HG02678 (cell line): ENCODE results near the gene ASCL2.

Experiments
- ATAC-seq: cut with Tn5 transposase; IDR thresholded peaks from one replicate; pipeline ENCODE4 v1.9.1; 2021; ENCODE audit warnings: mild to moderate bottlenecking, moderate library complexity; ENCODE audit not compliant: unreplicated experiment

ASCL2 gene, protein sequence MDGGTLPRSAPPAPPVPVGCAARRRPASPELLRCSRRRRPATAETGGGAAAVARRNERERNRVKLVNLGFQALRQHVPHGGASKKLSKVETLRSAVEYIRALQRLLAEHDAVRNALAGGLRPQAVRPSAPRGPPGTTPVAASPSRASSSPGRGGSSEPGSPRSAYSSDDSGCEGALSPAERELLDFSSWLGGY

DNA sequence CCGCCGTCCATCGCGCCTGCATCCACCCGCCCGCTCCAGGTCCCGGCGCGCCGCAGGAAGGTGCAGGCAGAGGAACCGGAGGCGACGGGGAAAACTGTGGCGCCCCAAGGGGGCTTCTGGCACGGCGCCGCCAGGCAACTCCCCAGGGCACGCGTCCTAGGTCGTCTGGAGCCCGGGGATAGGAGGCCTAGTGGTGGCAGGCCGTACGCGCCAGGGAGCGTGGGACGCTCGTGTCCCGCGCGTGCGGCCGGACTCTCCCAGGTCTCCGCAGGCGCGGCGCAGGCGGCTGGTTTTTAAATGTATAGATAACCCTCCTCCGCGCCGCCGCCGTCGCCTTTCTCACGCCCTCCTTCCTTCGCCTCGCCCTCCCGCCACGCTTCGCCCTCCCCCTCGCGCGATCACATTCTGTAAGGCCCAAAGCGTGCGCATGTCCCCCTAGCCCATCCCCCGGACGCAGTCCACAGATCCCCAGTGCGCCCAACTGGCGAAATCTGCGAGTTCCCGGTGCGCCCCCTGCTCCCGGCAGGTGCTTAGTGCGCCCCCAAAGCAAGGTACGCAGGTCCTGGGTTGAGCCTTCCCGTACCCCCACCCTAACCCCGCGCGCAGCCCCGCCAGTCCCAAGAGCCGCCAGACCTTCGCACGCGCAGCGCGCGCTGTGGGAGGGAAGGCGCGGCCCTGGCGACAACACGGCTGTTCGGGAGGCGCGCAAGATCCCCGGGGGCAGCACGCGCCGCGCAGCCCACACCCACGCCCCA is at the start of gene ASCL2:
TSS of gene ASCL2 (minus strand) at position 267 of the 755 bp plus-strand sequence. CDS start at position 11, 256 bp downstream.
- no peak for ATAC-seq

DNA sequence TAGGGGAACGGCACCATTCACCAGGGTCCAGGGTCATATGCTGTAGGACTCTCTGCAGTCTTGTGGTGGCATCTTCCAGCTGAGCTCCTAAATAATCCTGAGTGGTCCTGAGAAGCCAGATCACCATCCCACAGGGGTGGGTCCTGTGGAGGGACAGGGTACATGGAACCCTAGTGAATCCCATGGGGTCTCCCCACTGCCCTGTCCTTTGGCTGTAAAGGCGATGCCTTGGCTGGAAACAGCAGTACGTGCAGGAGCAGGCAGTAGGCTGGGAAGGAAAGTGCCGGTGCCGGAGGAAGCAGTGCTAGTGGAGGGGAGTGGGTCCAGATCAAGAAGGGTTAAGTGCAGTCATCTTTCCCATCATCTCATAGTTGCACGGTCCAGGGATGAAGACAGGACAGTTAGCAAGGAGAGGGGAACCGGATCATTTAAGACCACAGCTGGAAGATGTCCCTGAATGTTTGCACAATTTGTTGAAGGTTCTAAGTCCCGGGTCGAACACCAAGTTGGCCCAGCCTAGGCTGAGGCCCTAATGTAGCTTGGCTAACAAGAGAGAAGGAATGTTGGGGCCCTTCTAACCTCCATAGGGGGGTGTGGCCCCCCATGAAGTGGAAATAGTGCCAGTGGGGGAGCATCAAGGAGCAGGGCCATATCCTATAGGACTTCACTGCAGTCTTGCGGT is 49.5 kb upstream of the ASCL2 start:
- ATAC-seq: no peak

DNA sequence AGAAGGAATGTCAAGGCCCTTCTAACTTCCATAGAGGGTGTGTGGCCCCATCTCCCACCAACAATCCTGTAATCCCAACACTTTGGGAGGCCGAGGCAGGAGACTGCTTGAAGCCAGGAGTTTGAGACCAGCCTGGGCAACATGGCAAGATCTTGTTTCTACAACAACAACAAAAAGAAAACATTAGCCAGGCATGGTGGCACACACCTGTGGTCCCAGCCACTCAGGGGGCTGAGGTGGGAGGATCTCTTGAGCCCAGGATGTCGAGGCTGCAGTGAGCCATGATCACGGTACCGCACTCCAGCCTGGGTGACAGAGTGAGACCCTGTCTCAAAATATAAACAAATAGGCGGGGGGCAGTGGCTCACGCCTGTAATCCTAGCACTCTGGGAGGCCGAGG is 48.3 kb upstream of the ASCL2 start:
- no peak for ATAC-seq

DNA sequence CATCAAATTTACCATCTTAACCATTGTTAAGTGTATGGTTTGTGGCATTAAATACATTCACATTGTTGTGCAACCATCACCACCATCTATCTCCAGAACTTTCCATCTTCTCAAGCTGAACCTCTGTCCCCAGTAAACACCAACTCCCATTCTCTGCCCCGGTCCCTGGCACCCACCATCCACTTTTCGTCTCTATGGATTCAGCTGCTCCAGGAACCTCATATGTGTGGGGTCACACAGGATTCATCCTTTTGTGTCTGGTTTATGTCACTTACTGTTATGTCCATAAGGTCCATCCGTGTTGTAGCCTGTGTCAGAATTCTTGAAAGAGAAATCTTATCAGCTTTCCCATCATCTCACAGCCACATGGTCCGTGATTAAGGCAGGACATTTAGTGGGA is 47.7 kb upstream of the ASCL2 start:
- no peak for ATAC-seq

DNA sequence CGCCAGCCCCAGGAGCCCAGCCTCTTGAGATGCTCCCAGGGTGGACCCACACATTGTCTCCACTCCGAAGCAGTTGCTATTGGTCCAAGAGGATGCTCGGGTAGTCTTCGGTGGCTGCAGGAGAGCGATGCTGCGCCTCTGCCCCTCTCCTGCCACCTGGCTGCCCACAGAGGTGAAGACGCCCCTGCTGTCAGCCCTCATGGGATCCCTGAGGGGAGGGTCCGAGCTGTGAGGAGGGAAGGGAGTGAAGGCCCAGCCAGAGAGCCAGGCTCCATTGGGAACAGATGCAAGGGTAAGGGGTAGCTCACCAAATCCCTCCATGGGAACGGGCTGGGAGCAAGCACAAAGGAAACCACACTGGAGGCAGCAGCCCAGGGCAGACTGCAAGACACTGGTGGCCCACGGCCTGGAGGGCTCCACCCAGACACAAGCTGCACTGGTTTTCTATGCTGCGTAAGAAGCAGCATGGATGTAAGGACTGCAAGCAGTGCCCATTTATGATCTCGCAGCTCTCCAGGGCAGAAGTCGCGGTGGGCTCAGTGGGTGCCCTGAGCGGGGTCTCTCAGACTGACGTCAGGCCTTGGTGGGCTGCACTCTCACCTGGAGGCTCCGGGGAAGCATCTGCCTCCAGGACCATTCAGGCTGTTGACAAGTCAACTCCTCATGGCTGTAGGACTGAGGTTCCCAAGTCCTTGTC is 47.1 kb upstream of the ASCL2 start:
- ATAC-seq: no peak

DNA sequence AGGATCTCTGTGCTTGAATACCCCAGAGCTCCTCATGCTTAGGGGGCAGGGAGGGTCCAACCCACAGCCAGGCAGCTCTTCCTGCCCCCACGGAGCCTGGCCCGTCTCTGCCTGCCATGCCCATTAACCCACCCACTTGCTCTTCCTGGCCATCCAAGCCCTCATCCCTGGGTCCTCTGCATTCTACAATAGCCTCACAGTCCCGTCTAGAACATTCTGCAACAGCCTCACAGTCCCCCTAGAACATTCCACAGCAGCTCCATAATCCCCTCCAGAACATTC is 46.5 kb upstream of the ASCL2 start:
- no peak for ATAC-seq

DNA sequence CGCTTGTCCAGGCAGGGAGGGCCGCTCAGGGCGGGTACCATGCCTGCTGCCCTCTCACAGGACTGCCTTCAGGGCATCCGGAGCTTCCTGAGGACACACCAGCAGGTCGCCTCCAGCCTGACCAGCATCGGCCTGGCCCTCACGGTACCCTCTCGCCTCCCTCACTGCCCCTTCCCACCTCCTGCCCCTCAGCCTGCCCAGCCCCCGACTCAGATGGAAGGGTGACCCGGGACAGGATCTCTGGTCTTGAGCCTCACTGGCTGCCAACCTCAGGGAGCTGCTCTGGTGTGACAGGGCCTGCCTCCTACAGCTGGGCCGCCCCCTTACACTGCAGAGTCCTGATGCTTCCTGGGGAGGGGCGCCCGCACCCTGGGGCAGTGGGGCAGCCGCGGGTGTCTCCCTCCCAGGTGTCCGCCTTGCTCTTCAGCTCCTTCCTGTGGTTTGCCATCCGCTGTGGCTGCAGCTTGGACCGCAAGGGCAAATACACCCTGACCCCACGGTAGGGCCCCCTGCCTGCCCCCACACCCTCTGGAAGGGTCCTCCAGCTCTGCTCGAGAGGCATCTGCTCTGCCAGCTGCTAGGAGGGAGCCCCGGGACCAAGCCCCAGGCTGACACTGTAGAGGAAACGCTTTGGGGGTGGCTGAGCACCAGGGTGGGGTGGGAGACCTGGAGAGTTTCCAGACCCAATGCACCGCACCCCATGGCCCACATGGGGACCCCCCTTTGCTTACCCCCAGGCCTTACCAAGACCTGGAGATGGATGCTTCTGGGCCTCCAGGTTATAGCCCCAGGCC is 46.0 kb upstream of the ASCL2 start:
- no peak for ATAC-seq

DNA sequence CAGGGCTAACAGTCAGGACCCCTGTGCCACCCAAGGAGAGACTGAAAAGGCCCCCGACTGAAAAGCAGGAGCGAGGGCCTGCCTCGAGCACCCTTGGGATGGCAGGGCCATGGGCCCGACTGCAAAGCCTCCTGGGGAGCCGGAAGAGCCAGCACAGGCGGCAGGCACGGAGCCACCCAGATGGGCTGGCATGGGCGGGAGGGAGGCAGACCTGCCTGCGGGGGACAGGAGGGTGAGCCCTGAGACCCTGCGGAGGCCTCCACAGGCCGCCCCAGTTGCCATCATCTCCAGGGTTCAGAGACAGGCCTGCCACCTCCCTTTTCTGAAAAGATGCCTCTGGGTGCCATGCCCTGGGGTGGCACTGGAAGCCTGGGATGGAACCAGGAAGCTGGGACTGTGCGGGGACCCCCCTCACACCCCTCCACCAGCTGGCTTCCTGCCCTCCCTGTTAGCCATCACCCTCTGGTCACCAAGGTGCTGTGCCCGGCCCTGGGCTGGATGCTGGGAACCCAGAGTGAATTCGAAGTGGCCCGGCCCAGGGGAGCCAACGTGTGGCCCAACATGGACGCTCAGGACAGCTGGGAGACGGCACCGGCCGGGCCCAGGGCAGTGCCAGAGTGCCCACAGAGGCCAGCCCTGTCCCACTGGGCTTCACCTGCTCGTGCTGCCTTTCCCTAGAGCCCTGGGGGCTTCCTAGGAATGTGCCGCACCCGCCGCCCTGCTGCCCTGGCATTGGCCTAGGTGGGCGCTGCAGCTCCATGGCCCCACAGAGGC is 45.2 kb upstream of the ASCL2 start:
- no peak for ATAC-seq

DNA sequence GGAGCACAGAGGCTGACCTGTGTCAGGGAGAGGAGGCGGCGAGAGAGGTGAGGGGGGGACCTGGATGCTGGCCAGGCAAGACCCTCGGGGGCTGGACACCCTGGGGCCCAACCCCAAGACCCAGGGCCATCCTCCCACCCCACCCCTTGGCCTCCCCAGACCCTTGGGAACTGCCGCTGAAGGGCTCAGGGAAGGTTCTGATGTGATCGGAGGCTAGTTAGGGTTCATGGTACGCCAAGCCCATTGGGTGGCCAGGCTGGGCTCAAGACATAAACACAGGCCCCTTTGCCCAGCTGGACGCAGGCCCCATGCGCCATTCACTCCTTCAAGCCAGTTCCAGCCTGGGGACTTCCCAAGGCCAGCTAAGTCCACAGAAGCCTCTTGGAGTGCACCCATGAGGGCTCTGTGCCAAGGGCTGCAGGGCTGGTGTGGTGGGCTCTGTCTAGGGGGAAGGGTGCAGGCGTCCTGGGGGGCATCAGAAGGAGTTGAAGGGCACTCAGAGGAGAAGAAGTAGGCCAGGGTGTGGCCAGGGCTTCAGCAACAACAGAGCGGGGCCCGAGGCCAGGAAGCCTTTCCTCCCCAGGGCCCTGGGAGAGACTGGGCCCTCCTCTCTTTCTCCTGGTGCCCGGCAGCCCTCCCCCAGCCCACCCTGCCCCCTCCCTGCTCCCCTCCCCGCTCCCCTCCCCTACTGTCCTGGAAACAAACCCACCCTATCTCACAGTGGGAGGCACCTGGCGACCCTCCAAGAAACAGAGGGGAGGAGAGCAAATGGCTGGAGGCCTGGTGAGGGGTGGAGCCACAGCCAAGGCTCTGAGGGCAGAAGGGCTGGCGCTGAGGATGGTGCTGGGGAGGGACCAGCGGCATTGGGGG is 44.4 kb upstream of the ASCL2 start:
- no peak for ATAC-seq

DNA sequence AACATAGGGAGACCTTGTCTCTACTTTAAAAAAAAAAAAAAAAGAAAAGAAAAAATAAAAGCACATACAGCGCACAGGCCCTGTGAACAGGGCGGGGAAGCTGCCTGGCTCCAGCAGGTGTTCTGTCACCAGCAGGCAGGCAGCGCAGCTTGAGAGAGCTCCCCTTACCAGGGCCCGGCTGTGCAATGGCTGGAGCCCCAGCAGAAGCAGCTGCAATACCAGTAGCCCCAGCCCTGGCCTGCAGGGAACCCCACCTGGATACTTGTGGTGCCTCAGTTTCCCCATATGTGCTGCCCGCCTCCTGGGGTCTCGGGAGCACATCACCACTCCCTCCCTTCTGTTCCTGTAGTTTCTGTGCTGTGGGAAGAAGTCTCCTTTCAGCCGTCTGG is 43.7 kb upstream of the ASCL2 start:
- ATAC-seq: no peak

DNA sequence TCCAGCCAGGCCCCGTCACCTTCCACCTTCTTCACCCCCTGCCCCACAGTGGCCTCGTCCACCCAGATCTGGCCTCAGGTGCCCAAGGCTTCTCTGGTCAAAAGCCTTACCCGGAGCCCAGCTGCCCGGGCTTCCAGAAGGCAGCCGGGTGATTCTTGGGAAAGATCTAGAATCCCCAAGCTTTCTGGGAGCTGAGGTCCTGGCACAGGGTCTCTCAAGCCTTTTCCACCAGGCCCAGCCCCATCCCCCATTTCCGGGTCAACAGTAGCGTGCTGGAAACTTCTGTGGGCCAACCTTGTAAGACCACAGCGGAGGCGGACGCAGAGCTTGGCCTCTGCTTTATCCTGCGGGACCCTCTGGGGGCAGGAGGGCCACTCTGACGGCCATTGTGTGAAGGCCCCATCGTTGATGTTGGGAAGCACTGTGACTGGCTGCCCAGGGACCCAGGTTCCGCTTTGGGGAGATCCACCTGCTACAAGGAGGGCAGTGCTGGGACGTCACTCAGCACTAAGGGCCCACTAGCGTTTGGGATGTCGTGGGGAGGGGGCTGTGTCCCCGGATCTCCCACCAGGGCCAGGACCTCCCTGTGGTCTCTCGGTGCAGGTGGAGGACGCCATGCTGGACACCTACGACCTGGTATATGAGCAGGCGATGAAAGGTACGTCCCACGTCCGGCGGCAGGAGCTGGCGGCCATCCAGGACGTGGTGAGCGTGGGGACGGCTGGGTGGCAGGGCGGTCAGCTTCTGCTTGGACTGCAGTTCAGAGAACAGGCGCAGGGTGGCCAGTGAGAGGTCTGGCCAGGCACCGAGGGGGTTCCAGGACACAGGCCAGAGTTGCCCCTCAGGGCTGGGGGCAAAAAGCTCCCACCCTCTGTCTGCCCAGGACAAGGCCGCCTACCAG is 42.9 kb upstream of the ASCL2 start:
- no peak for ATAC-seq

DNA sequence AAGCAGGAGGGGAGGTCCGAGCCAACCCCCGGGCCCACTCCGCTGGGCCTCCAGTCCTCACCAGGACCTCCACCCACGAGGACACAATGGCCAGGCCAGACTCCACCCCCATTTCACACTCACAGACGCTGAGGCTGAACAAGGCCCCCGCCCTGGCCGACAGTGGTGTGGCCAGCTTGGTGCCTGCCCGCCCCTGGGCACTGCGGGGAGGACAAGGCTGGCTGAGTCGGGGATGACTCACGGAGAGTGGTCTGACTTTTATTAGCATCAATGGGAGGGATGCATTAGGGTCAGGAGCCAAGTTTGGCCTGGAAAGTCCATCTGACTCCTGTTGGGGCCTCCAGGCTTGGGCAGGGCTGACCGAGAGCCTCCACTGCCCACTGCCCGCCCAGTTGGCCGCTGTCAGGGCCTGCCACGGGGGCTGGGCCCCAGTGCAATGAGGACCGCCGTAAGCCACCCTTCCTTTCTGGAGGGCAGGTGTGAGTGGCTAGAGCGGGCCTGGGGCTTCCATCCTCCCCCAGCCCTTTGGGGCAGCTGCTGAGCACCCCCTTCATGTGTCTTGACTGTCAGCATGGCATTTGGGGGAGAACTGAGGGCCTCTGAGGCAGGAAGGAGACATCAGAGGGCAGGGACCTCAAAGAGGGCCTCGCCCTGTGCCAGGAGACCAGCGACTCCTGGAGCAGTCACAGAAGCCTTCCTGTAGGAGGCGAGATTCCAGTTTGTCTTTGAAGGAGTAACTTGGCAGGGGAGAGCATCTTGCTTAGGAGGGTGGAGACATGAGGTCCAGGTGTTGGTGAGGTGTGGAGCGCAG is 42.0 kb upstream of the ASCL2 start:
- ATAC-seq: no peak

DNA sequence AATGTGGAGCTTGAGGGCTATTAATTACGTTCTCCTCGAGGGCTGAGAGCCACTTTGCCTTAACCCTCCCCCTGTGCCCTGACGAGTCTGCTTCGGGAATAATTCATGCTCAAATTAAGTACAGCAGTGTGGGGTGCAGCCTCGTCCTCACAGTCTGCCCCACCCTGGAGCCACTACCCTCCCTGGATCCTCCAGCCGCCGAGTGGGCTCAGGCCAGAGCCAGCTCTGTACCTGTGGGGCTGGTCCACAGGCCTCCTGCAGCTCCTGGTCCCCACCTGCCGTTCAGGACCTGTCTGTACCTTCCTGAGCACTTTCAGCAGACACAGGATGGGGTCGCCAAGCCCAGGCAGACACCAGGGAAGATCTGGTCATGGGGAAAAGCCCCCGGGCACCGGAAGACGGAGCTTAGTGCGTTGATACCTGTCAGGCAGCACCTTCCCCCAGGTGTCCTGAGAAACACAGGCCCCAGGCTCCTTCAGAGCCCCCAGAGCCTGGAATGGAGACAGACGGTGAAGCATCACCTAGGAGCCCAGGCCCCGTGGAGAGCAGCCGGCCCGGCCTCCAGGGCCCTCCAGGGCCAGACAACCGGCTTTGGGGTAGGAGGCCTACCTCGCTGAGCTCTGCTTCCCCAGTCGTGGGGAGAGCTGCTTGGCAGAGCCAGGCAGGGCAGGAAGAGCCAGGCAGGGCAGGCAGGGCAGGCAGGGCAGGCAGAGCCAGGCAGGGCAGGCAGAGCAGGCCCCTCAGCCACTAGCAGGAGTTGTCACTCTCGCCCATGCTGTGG is 41.2 kb upstream of the ASCL2 start:
- no peak for ATAC-seq

DNA sequence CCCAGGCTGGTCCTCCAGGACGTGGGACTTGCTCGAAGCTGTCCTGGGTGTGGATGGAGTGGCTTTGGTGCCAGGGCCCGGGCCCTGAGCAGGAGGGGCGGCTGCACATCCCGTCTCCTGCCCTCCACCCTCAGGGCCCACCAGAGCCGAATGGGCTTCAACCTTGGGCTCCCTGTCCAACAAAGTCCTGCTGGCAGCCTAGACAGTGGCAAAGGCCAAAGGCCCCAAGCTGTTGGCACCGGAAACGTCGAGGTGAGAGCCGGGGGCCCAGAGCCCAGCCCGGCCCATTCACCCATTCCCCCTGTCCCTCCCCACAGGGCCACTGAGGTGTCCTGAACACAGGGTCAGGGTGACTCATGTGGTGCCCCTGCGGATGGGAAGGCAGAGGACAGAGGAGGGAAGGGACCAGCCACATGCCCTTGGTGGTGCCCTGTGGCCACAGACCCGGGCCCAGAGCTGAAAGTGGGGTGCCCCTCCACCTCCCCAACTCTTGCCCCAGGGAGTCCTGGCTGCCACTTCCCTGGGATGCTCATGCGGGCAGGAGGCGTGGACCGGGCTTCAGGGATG is 40.5 kb upstream of the ASCL2 start:
- ATAC-seq: no peak

DNA sequence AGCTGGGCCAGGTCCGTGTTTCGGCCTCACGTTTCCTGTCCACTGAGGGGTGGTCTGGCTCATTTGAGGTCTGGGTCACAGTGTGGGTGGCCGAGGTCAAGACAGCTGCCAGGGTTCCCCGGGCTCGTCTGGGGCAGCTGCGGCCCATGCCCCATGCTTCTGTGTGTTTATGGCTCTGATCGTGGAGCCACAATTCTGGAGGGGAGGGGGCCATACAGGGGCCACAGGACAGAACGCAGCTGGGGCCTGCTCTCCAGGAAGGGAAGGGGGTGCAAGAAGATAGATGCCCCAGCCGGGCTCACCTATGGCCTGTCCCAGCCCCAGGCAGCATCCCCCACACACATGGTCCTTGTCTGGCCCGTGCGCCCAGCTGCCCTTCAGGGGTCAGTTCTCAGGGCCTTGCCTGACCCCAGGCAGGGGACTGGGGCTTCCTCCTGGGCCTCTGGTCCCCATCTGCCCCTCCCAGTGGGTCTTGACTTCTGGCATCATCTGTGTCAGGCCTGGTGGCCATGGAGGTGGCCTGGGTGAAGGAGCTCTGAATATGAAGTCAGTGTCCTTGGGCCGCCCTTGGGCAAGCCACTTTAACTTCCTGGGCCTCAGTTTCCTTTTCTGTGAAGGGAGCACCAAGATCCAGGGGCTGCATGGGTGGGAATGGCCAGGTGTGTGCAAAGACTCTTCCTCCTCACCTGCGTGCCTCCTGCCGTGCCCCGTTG is 39.8 kb upstream of the ASCL2 start:
- no peak for ATAC-seq
